HL-60/S4 treated with retinoic acid at 250 ng/mL for 4 days and 3 days (cell line): ENCODE measurements around the gene PCNX2.

ENCODE experiments used
- in situ Hi-C: fragments of 300-500 bp; cut with MboI; formaldehyde crosslinking; loops from 2 replicates; pipeline ENCODE4 v1.7.0; 2022; ENCODE audit warnings: low sequenced_read_pairs

Gene PCNX2

GRCh38 chr1:232973652-232974611 lies 321.6 kb downstream of the PCNX2 start:
- in situ Hi-C loops = no loop called here

- in situ Hi-C loops = no loop called here
Observed at GRCh38 chr1:232970508-232970907, 325.0 kb downstream of the PCNX2 start.

DNA sequence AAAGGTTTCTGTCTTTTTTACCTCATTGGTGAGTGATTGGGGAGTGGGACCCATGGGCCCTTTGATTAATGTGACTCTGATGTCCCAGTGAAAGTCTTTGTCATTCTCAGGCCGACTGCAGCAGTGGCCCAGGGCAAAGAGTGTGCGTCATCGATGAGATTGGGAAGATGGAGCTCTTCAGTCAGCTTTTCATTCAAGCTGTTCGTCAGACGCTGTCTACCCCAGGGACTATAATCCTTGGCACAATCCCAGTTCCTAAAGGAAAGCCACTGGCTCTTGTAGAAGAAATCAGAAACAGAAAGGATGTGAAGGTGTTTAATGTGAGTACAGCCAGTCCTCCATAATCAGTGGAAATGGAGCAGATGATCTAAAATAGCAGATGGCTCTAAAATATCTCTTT lies 325.7 kb downstream of the PCNX2 start:
- in situ Hi-C loops = no loop called here

DNA sequence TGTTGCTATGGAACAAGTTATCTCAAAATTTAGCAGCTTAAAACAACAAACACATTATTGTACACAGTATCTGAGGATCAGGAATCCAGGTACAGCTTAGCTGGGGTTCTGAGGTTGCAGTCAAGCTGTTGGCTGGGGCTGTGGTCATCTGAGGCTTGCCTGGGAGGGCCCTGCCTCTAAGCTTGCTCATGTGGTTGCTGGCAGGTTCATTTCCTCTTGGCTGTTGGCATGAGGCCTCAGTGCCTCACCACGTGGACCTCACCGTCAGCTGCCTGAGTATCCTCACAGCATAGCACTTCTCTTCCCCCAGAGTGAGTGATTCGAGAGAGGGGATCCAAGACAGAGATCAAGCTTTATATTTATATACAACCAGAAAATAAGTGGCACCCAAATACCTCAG lies 326.6 kb downstream of the PCNX2 start:
- in situ Hi-C loops = no loop called here

GRCh38 chr1:232968391-232968790 lies 327.1 kb downstream of the PCNX2 start:
- in situ Hi-C loops = no loop called here

DNA sequence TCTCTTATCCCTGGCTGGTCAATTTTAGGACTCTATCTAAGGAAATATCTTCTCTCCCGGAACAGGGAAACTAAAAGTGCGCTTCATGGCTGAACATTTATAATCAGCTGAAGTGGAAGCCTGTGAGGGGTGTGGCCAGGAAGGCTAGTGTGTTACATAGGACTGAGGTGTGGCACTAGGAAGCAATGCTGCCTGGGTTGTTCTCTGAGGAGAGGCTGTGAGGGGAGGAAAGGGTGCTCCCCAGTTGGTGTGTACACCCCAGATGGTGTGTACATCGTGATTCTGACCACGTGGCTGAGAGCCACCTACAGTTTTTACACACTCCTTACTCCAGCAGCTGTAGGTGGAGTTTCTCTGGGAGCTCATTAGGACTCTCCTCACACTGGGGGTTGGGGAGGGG lies 328.9 kb downstream of the PCNX2 start:
- in situ Hi-C loops = no loop called here

DNA sequence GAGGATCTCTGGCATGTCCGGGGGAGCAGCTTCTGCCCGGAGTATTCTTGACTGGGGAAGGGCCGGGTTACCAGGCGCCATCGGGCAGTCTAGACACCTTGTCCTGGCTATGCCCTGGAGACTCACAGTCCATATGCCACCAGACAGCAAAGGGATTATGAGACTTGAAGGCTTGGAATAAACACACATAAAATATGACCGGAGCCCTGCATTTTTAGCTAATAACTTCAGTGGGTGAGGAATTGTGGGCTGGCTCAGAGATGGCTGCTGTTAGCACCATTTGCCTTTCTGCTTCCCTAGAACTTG lies 329.7 kb downstream of the PCNX2 start:
- in situ Hi-C loops = no loop called here

DNA sequence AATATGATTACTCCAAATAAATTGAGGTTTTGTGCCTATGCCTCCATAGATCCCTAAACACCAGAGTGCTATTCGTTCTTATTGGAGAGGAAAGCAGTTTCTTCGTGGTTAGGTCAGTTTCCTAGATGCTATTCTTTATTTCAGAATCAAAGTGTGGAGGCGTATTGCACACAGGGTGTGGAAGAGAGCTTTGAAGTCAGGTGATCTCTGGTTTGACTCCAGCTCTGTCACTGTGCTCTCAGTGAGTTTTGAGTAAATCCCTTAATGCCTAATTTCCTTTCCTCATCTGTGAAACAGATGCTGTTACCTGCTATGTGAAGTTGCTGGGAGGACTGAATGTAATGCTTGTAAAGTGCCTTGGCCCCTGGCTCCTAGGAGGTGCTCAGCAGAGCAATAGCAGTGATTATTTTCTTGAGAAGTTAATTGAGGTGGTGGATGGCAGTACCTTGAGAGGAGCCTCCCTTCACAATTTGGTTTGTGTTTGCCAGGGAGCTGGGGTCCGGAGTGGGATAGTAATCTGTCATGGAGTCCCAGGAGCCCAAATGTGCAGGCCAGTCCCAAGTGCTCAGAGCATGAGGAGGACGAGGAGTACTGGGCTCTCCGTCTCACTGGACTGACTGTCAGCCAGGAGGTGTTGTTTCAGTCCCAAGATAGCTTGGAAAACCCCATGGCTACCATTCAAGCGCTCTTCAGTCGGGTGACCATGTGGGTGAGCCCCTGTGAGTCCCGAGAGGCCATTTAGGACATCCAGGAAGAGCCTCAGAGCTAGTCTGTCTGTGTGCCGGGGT lies 330.2 kb downstream of the PCNX2 start:
- in situ Hi-C loops = no loop called here

DNA sequence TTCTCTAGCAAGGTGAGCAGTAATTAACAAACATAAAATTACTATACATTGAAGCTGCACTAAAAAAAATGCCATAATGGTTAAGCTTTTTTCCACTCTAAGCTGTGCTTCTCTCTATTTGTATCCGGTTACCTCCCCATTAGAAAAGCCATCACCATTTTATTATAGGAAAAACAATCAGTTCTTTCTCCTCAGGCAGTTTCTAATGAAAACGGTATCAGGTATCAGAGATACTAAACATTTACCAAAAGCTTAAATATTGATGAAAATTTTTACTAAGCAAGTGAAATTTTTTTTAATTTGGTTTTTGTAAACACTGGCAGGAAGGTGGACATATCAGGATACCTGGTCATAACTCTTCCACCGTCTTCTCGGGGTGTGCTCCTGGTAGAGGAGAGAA lies 330.9 kb downstream of the PCNX2 start:
- in situ Hi-C loops = no loop called here

DNA sequence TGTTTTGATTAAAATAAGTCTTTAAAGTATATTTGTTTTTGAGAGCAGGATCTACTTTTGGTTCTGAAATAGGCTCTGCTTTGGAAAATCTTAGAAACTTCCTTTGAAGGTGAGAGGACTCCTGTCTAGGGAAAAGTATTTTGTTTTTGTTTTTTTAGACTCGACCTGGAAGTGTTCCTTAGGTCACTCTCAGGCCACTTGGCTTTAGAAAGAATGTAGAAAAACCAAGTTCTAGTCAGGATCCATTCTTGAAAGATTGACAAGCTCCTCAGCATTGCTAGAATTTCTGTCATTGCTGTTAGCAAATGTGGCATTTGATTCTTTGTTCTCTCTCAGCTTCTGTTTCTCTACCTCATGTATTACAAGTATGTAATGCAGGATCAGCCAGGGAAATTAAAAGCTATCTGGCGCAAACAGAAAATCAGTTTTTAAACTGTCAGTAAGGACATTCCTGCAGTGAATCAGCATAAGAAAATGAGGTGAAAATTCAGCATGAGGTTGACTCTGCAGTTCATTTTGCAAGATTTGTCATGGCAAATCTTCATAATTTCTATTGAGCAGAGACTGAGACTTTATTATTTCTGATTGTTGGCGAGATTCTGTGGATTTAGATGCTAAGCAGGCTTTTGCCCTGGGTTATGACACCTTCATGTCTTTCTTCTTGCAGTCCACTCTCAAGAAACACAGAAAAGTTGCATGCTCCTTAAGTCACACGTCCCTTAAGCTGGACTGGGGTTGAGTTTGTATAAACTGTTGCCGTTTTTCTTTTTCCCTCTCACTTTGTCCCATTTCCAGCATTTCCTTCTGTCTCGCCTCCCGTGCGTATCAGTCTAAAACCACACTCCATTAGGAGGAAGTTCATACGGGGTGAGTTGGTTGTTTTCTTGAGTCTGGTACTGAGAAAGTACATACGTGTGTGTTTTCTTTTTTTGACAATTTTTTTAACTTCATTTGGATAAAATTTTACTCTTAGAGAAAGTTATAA lies 332.5 kb downstream of the PCNX2 start:
- in situ Hi-C loops = no loop called here

DNA sequence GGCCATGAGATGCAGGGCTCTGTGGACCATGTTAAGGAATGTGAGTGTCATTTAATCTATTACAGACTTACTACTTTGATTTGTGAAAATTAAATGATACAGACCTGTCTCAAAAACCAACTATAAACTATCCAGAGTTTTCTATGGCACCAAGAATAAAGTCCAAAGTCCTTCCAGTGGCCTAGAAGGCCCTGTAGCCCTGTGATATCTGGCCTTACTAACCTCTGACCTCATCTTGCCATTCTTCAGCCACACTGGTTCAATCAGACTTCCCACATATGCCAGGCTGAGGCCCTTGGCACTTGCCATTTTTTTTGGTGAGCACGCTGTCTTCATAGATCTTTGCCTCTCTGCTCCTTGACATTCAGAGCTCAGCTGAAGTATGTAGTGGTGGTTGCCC lies 337.5 kb downstream of the PCNX2 start:
- in situ Hi-C loops = no loop called here

DNA sequence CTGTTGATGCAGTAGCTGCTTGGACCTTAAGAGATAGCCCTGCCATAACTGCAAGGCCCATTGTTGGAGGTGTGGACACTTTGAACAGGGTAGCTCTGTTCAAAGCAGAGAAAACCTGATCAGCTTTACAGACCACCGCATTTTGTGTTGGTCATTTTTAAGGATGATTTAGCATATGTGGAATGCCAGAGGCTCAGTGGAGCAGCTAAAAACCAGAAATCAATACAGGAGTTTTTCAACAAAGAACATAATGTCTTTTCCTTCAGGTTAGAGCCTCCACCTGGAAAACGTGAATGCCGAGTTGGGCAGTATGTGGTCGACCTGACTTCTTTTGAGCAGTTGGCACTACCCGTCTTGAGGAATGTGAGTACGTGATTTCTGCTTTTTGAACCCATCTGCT lies 339.4 kb downstream of the PCNX2 start:
- in situ Hi-C loops = no loop called here

DNA sequence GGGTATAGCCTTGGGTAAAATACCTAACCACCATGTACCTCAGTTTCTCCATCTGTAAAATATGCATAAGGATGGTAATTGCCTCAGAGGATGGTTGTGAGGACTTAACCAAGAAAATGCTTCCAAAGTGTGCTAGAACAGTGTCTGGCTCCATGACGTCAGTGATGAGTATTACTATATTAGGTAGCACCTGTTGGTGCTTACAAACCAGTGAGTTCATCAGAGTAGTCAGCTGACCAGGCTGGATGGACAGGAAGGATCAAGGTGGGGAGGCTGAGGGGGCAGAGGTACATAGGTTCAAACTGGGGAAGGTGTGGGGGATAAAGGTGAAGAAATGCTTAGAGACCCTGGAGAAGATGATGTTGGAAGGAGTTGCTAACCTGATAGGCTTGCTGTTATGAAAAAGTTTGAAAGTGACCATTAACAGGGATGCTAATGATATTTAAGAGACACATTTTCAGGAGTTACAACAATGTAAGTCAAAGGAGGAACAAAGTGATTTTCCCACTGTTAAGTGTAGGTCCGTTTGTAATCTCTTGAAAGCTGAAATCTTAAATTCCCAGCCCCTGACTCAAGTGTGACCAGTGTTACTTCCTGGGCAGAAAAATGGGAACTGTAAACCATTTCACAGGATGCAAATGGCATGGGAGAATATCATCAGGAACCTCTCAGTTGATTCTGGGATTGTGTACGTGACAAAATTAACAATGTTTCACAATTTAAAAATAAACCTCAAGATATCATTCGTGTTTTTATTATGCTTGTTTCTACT lies 340.7 kb downstream of the PCNX2 start:
- in situ Hi-C loops = no loop called here

DNA sequence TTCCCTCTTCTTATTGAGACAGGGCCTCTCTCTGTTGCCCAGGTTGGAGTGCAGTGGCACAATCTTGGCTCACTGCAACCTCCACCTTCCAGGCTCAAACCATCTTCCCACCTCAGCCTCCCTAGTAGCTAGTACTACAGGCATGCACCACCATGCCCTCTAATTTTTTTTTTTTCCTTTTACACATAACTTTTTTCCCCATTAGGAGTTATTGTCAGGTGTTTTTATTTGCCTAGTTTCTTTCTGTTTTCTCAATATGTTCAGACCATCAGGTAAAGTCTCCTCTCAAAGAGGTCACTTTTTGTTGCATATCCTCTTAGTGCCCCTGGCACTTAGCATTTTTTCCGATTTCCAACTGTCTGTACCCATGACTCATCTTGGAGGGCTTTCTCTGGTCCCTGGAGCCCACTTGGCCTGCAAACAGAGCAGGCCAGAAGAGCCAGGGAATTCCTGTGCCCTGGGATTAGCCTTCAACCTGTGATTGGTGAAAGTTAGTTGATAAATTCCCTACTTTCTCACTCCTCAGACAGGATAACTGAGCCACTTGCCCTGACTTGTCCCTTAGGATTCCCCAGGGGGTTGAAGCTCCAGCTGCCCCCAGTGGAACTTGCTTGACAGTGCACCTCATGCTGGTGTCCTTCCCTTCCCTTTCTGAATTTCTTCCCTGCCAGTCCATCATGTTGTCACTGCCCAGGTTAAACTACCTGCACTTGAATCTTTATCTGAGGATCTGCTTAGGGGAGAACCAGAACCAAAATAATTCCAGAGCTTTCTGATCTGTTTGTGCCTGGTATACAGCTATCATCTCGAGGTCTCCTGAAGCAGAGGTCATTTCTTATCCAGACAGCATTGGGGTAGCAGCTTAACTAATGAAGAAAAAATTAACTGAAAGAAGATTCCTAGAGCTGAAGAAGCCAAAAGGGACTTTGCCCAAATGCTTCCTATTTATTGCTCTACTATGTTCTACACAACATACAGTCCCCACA lies 342.7 kb downstream of the PCNX2 start:
- in situ Hi-C loops = no loop called here

- in situ Hi-C loops = no loop called here
Observed at GRCh38 chr1:232951605-232952004, 343.9 kb downstream of the PCNX2 start.

DNA sequence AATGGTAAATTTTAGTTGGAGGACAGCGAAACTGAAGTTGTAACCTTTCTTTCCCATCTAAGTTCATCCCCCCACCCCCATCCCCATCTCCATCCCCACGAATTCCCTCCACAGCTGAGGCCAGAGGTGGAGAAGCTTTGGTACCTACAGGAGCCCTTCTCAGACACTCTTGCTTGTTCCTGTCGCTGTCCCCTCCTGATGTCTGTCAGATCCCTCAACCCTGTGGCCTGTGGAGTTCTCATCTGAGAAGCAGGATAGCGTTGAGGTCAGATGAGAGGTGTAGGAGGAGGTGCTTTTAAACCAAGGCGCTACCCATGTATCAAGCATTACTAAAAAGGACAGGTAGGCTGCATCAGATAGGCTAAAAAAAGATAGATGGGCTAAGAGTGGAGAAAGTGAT lies 344.3 kb downstream of the PCNX2 start:
- in situ Hi-C loops = no loop called here

DNA sequence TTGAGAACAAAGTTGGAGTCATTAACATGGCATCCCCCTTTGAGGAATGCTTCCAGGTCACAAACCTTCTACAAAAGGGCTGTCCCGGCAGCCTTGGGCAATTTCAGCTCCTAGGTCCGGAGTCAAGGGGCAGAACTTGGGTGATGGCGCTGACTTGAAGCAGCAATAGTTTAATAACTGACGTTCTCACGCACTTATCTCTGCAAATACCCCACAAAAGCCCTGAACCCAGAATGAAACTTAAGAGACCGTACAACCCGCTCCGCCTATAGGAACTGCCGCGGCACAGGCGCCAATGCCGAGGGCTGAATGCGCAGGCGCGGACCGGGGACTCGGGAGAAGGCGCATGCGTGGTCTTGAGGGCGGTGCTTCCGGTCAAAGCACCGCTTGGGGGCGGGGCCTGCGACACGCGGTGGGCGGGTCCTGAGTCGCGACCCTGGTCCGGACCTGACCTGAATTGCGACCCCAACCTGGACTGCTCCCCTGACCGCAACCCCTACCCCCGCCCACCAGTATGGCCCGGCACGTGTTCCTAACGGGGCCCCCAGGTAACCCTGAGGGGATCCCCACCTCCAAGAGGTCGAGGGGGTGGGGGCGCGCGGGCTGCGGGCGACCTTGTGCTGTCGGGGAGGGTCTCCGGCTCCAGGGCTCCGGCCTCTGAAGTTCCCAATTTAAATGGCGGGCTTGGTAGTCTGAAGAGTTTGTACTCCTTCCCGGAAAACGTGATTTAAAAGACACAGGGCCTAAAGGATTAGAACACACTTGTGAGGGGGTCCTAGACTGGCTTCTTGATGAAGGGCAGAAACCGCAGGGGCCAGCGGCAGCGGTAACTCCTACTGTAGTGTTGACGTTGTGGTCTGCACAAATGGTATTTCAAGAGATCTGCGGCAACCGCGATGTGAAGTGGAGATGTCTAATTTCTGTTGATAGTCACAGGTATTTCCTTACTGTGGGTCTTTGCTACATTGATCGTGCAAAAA lies 345.0 kb downstream of the PCNX2 start, which contains the start of gene NTPCR:
TSS of gene NTPCR (plus strand) at position 415 of the 980 bp plus-strand sequence. CDS start at position 515, 100 bp downstream.
- in situ Hi-C loops = no loop called here
